ENCODE data around the gene NMT1.

The NMT1 gene

GRCh38 chr17:45038728-45039634, 22.1 kb upstream of the NMT1 start:
- no peaks in the 10 kb centered on the region for H3K4me1 ChIP-seq (ENCODE audit: insufficient read depth, low read length)
- no peaks in the 10 kb centered on the region for H3K9me3 ChIP-seq (ENCODE audit: insufficient read depth, low read length, severe bottlenecking)
- no peak overlapping the region for H3K4me3 ChIP-seq (ENCODE audit: low read depth in 1 of 2, low read length in 2 of 2)
- no peak overlapping the region for H3K27ac ChIP-seq (ENCODE audit: low read length)
- no peak for ATAC-seq (ENCODE audit: insufficient read depth, low read depth)
- H3K27me3 ChIP-seq (ENCODE audit: insufficient read depth, low read length, poor library complexity) = no peaks in the 10 kb centered on the region
- peaks cover 37% of the 10 kb centered on the region for H3K36me3 ChIP-seq (ENCODE audit: insufficient read depth, low read length)
- DNase-seq = no peak
- no peak overlapping the region for H3K4me2 ChIP-seq (ENCODE audit: insufficient read depth, low read length)
- H2AFZ ChIP-seq (ENCODE audit: low read depth, low read length) = no peak overlapping the region
- H4K20me1 ChIP-seq (ENCODE audit: insufficient read depth, low read length) = peaks cover 59% of the 10 kb centered on the region
- H3K79me2 ChIP-seq (ENCODE audit: insufficient read depth, low read length) = peaks cover 70% of the 10 kb centered on the region
- TF ChIP-seq CTCF (IDR thresholded peaks at IDR 0.05; ENCODE audit: borderline replicate concordance, extremely low read depth, low read length, poor library complexity, severe bottlenecking) (no peak), EZH2 (IDR thresholded peaks at IDR 0.05; ENCODE audit: borderline replicate concordance, low read depth, low read length, severe bottlenecking) (no peak)
- H3K9ac ChIP-seq (ENCODE audit: low read depth, low read length) = no peak overlapping the region

GRCh38 chr17:45040459-45040858, 20.7 kb upstream of the NMT1 start:
- no peaks in the 10 kb centered on the region for H3K4me1 ChIP-seq (ENCODE audit: insufficient read depth, low read length)
- TF ChIP-seq CTCF (IDR thresholded peaks at IDR 0.05; ENCODE audit: borderline replicate concordance, extremely low read depth, low read length, poor library complexity, severe bottlenecking) (no peak), EZH2 (IDR thresholded peaks at IDR 0.05; ENCODE audit: borderline replicate concordance, low read depth, low read length, severe bottlenecking) (no peak)
- peaks cover 61% of the 10 kb centered on the region for H4K20me1 ChIP-seq (ENCODE audit: insufficient read depth, low read length)
- peaks cover 80% of the 10 kb centered on the region for H3K79me2 ChIP-seq (ENCODE audit: insufficient read depth, low read length)
- no peak overlapping the region for H3K27ac ChIP-seq (ENCODE audit: low read length)
- no peak overlapping the region for H3K4me3 ChIP-seq (ENCODE audit: low read depth in 1 of 2, low read length in 2 of 2)
- peaks cover 31% of the 10 kb centered on the region for H3K36me3 ChIP-seq (ENCODE audit: insufficient read depth, low read length)
- no peak overlapping the region for H2AFZ ChIP-seq (ENCODE audit: low read depth, low read length)
- no peak overlapping the region for H3K4me2 ChIP-seq (ENCODE audit: insufficient read depth, low read length)
- H3K9ac ChIP-seq (ENCODE audit: low read depth, low read length) = no peak overlapping the region
- H3K27me3 ChIP-seq (ENCODE audit: insufficient read depth, low read length, poor library complexity) = no peaks in the 10 kb centered on the region
- ATAC-seq (ENCODE audit: insufficient read depth, low read depth) (no peak), DNase-seq (no peak)
- no peaks in the 10 kb centered on the region for H3K9me3 ChIP-seq (ENCODE audit: insufficient read depth, low read length, severe bottlenecking)

- Histone ChIP-seq H3K36me3 (ENCODE audit: insufficient read depth, low read length) (peaks cover 28% of the 10 kb centered on the region), H4K20me1 (ENCODE audit: insufficient read depth, low read length) (peaks cover 51% of the 10 kb centered on the region), H3K9ac (ENCODE audit: low read depth, low read length) (no peak overlapping the region), H3K4me1 (ENCODE audit: insufficient read depth, low read length) (0 out of 2 replicates have a peak, but pooled peaks cover 4% of the 10 kb centered on the region), H2AFZ (ENCODE audit: low read depth, low read length) (no peak overlapping the region), H3K4me3 (ENCODE audit: low read depth in 1 of 2, low read length in 2 of 2) (no peak overlapping the region), H3K4me2 (ENCODE audit: insufficient read depth, low read length) (no peak overlapping the region), H3K9me3 (ENCODE audit: insufficient read depth, low read length, severe bottlenecking) (no peaks in the 10 kb centered on the region), H3K27me3 (ENCODE audit: insufficient read depth, low read length, poor library complexity) (no peaks in the 10 kb centered on the region), H3K79me2 (ENCODE audit: insufficient read depth, low read length) (peaks cover 85% of the 10 kb centered on the region), H3K27ac (ENCODE audit: low read length) (no peak overlapping the region)
- ATAC-seq (ENCODE audit: insufficient read depth, low read depth) = no peak
- TF ChIP-seq EZH2 (IDR thresholded peaks at IDR 0.05; ENCODE audit: borderline replicate concordance, low read depth, low read length, severe bottlenecking) = no peak
- no peak for TF ChIP-seq CTCF (IDR thresholded peaks at IDR 0.05; ENCODE audit: borderline replicate concordance, extremely low read depth, low read length, poor library complexity, severe bottlenecking)
- DNase-seq = no peak
These were observed 18.6 kb upstream of the NMT1 start for GRCh38 chr17:45042346-45043120.
